Transverse colon (tissue), 4 donors: ENCODE measurements around the gene SHISAL1.

Experiments used
- EP300 ChIP-seq: sonication (generic); formaldehyde crosslinking; IDR thresholded peaks from one replicate; pipeline ENCODE4 v1.6.1; 2017; ENCODE audit warnings: antibody characterized with exemption, low read depth
- POLR2A ChIP-seq: fragments of 450-650 bp; IDR thresholded peaks from one replicate; pipeline ENCODE4 v1.6.1; 2016; ENCODE audit warnings: antibody characterized with exemption, mild to moderate bottlenecking, moderate library complexity
- POLR2AphosphoS5 ChIP-seq, 3 donors: sonication (generic); formaldehyde crosslinking; IDR thresholded peaks; one replicate each; pipeline ENCODE4 v1.6.1; 2016; ENCODE audit warnings: antibody characterized with exemption in 3 of 3
- TF ChIP-seq, protein P1 (sequence below), 5 experiments: fragments of 200-600 bp in 3 of 5; fragments of 450-650 bp in 2 of 5; sonication (generic) in 3 of 5; IDR thresholded peaks; 1 replicate in 2 of 5; 2 replicates in 3 of 5; pipeline ENCODE4 v1.5.1; 2016 to 2017; ENCODE audit warnings: antibody characterized with exemption in 5 of 5, inconsistent platforms in 3 of 5, mild to moderate bottlenecking in 2 of 5, moderate library complexity in 1 of 5

DNA sequence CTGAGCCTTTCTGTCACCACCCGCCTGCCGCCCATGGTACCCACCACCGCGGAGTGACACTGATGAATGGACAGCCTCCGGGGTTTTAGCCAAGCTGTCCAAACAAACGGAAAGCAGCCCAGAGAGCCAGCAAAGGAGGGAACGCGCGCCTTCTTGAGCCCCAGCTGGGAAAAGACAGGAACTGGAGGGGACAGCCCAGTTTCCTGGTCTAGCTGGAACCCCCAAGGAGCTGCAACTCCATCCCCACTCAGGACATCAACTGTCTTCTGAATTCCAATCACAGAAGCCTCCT, 33.7 kb downstream of the SHISAL1 start:
- TF ChIP-seq, protein P1, sequence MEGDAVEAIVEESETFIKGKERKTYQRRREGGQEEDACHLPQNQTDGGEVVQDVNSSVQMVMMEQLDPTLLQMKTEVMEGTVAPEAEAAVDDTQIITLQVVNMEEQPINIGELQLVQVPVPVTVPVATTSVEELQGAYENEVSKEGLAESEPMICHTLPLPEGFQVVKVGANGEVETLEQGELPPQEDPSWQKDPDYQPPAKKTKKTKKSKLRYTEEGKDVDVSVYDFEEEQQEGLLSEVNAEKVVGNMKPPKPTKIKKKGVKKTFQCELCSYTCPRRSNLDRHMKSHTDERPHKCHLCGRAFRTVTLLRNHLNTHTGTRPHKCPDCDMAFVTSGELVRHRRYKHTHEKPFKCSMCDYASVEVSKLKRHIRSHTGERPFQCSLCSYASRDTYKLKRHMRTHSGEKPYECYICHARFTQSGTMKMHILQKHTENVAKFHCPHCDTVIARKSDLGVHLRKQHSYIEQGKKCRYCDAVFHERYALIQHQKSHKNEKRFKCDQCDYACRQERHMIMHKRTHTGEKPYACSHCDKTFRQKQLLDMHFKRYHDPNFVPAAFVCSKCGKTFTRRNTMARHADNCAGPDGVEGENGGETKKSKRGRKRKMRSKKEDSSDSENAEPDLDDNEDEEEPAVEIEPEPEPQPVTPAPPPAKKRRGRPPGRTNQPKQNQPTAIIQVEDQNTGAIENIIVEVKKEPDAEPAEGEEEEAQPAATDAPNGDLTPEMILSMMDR (IDR thresholded peaks at IDR 0.05): no peak
- no peak for TF ChIP-seq POLR2AphosphoS5 (IDR thresholded peaks at IDR 0.05)
- TF ChIP-seq POLR2A: no peak
- TF ChIP-seq EP300: no peak
